GM21515 (cell line): ENCODE data around the gene MRPL51.
A peak's percentile ranks its signal among the peaks of the same experiment; 100 is the strongest.
"Not testable (repeated sequence)": the region's sequence is repeated elsewhere in the genome, so short reads cannot be mapped to it uniquely, and the experiment has no call there.

ENCODE experiments used
- ATAC-seq: cut with Tn5 transposase; IDR thresholded peaks from one replicate; pipeline ENCODE4 v1.9.1; 2021; ENCODE audit not compliant: unreplicated experiment

The MRPL51 gene

DNA sequence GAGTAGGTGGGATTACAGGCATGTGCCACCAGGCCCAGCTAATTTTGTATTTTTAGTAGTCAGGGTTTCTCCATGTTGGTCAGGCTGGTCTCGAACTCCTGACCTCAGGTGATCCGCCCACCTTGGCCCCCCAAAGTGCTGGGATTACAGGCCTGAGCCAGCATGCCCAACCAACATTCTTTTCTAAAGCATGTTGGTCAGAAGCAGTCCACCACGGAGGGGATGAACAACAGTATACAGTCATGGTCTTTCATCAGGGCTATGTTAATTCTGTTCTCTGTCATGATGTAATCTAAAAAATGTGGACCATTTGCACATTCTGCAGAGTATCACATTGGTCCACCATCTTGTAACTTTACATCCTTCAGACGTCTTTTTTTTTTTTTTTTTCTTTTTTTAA is 3.6 kb downstream of the MRPL51 start:
- ATAC-seq = no peak

DNA sequence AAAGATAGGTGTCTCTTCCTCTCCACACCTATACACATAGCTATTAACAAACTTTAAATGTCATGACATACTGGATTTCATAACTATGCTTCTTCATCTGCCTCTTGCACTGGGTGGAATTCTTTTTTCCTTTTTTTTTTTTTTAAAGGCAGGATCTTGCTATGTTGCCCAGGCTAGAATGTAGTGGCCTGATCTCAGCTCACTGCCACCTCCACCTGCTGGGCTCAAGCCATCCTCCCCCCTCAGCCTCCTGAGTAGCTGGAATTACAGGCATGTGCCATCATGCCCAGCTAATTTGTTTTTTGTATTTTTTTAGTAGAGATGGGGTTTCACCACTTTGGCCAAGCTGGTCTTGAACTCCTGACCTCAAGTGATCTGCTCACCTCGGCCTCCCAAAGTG is 4.8 kb downstream of the MRPL51 start:
- ATAC-seq = no peak

DNA sequence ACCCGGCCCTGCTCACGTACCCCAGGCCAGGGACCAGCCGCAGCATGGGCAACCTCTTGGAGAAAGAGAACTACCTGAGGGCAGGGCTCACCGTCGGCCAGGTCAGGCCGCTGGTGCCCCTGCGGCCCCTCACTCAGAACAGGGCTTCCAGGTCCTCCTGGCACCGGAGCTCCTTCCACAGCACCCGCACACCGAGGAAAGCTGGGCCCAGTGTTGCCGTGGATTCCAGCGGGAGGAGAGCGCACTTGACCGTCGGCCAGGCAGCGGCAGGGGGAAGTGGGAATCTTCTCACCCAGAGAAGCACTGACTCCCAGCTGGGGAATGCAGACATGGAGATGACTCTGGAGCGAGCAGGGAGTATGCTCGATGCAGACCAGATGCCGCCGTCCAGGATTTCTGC is 14.6 kb downstream of the MRPL51 start:
- ATAC-seq = no peak

DNA sequence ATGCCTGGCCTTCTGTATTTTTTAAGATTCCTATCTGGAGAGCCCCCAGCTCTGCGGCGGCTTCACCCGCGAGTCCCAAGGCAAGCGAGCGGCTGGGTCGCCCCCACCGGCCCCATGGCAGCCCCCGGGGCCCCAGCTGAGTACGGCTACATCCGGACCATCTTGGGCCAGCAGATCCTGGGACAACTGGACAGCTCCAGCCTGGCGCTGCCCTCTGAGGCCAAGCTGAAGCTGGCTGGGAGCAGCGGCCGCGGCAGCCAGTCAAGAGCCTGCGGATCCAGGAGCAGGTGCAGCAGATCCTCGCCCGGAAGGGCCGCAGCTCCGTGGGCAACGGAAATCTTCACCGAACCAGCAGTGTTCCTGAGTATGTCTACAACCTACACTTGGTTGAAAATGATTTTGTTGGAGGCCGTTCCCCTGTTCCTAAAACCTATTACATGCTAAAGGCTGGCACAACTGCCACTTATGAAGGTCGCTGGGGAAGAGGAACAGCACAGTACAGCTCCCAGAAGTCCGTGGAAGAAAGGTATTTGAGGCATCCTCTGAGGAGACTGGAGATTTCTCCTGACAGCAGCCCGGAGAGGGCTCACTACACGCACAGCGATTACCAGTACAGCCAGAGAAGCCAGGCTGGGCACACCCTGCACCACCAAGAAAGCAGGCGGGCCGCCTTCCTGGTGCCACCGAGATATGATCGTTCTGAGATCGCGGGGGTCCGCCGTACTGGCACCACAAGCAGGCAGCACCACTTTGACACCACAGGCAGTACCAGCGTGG is 15.3 kb downstream of the MRPL51 start:
- ATAC-seq = not testable (repeated sequence)

DNA sequence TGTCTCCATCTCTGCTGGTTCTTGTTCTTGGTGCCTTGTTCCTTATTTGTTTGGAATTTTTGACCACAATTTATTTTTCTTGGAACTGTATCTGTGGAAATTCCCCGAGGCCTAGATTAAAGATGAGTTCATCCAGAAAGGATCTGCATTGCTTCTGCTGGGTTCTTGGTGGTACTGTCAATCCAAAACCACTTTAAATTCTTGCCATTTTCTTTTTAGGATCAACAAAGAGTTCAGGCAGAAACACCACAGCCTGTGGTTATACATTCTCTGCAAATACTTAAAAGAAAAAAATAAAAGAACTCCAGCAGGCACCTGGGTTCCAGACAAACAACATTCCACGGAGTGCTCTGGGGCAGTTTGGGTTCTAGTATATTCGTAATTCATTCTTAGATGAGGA is 16.6 kb downstream of the MRPL51 start:
- ATAC-seq = no peak

DNA sequence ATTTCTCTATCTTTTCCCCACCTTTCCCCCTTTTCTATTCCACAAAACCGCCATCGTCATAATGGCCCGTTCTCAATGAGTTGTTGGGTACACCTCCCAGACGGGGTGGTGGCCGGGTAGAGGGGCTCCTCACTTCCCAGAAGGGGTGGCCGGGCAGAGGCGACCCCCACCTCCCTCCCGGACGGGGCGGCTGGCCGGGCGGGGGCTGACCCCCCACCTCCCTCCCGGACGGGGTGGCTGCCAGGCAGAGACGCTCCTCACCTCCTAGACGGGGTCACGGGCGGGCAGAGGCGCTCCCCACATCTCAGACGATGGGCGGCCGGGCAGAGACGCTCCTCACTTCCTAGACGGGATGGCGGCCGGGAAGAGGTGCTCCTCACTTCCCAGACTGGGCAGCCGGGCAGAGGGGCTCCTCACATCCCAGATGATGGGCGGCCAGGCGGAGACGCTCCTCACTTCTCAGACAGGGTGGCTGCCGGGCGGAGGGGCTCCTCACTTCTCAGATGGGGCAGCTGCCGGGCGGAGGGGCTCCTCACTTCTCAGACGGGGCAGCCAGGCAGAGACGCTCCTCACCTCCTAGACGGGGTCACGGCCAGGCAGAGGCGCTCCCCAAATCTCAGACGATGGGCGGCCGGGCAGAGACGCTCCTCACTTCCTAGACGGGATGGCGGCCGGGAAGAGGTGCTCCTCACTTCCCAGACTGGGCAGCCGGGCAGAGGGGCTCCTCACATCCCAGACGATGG is 17.7 kb downstream of the MRPL51 start:
- not testable (repeated sequence) for ATAC-seq

DNA sequence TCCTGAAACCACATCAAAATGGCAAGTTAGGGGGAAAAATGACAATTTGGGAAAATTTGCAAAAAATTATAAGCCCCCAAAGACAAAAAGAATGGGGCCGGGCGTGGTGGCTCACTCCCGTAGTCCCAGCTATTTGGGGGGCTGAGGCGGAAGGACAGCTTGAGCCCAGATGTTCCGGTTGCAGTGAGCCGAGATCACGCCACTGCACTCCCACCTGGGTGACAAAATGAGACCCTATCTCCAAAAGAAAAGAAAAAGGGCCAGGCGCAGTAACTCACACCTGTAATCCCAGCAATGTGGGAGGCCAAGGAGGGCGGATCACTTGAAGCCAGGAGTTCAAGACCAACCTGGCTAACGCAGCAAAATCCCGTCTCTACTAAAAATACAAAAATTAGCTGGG is 20.6 kb downstream of the MRPL51 start:
- no peak for ATAC-seq

DNA sequence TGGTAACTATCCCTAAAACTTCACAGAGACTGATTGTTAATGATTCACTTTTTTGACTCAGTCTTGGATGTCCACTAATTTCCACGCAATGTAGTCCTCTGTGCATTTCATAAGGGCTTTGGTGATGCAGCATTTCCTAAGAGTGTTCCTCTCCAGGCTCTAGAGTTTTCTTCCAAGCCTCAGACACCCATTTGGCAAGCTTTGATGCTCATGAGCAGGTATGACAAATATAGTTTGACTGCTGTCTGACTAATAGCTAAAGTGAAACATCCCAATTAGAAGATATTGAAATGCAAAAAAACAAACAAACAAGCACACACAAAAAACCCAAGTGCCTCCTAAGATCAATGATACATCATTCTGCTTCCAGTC is 21.1 kb downstream of the MRPL51 start:
- no peak for ATAC-seq

DNA sequence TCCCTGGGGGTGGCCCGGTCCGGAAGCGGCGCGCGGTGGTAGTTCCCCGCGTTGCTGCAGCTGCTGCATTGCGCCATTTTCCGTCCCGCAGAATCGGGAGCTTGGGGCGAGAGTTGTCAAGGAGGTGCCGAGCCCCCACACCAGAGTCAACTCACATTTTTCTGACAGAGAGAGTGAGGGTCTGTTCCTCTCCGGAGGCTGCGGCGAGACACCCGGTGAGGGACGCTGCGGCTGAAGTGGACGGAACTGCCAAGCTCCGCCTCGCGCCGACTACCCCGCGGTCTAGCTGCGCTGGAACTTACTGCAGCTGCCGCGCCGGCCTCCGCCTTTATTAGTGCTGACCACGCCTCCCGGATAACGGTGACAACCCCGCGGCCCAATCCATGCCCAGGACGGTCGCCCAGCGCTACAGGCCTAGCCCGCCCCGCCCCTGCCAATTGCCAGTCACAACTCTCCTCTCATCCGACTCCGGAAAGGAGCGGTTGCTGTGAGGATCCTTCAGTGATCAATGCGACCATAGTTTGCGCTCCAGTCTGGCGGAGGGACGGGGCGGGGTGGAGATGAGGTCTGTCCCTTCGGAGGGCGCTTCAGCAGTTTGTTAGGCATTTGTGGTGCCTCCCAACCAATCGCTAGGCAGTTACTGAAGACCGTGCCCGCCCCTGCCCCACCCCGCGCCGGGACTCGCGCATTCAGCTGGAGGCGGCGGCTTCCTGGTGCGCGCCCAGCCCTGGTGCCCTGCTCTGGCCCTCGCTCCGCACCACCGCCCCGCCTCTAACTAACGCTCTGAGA is 22.5 kb downstream of the MRPL51 start, which contains the start of gene VAMP1:
Gene VAMP1 (minus strand): TSS at position 303 of the 789 bp plus-strand sequence. CDS start 146 bp downstream, at position 157.
- peak; percentile 85 for ATAC-seq

DNA sequence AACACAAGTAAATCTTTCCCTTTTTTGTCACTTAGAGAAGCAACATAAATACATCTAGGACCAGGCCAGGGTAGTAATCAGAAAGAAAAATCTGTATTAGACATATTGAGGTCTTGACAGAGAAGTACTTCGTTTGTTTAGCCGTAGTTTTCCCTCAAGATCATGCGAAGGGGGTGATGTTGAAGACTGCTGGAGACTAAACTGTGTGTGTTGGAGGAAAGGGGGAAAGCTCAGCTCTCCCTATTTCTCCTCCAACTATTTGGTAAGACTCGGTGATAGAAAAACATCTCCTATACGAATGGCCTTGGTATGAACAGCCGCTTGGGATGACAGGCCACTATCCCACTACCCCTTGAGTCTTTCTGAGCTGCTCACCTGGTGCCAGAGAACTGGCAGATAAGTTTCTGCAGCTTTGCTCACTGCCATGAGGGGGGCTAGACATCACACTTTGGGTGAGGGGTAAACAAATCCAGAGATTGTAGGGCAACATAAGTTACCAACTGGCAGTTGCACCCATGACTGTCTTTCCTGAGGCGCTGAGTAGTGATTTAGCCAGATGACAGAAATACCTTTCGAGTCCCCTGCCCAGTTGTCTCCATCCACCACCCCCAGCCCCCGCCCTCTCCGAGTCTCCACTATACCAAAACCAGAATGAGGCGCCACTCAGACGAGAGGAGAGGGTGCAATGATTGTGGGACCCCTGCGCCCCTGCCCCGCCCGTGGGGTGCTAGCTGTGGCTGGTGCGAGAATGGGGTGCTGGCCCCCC is 23.3 kb downstream of the MRPL51 start:
- ATAC-seq = no peak

DNA sequence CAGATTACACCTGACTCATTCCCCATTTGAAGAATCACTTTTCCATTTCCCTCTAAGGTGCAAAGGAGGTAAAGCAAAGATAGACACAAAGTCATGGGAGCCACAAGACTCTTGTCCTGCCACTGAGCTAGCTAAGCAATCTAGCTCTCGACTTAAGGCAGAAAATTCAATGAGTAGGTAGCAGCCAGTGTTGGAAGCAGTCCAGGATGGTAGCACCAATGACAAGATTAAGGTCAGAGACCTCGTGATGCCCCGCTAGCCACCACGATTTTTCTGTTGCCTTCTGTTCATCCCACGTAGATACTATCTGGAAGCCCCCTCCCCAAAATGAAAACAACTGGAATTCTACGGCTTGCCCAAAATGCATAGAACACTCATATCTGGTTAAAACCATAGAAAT is 24.0 kb downstream of the MRPL51 start:
- no peak for ATAC-seq

DNA sequence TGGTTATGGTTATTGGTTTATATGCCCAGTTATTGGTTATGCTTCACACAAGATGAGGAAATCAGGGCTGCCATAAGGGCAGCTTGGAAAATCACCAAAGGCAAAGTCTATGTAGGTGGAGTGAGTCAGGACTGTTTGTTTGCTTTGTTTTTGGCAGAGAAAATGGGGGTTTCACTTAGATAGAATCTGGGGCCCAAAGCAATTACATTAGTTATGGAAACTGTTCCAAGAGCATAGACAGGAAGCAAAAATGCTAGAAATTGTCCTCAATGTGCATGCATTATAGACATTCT is 24.8 kb downstream of the MRPL51 start:
- no peak for ATAC-seq

DNA sequence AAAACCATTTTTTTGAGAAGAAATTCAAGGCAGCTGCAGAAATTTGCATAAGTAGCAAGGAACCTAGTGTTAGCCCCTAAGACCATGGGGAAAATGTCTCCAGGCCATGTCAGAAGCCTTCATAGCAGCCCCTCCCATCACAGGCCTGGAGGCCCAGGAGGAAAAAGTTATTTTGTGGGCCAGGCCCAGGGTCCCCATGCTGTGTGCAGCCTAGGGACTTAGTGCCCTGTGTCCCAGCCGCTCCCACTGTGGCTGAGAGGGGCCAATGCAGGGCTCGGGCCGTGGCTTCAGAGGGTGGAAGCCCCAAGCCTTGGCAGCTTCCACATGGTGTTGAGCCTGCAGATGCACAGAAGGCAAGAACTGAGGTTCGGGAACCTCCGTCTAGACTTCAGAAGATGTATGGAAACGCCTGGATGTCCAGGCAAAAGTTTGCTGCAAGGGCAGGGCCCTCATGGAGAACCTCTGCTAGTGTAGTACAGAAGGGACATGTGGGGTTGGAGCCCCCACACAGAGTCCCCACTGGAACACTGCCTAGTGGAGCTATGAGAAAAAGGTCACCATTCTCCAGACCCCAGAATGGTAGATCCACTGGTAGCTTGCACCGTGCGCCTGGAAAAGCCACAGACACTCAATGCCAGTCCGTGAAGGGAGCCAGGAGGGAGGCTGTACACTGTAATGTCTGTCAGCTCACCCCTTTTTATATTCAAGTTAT is 25.3 kb downstream of the MRPL51 start:
- ATAC-seq = not testable (repeated sequence)

DNA sequence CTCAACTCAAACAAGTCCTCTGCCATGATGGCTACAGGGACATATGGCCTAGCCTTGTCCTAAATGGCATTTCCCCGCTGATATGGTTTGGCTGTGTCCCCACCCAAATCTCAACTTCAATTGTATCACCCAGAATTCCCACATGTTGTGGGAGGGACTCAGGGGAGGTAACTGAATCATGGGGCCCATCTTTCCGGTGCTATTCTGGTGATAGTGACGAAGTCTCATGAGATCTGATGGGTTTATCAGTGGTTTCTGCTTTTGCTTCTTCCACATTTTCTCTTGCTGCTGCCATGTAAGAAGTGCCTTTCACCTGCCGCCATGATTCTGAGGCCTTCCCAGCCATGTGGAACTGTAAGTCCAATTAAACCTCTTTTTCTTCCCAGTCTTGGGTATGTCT is 26.3 kb downstream of the MRPL51 start:
- not testable (repeated sequence) for ATAC-seq

DNA sequence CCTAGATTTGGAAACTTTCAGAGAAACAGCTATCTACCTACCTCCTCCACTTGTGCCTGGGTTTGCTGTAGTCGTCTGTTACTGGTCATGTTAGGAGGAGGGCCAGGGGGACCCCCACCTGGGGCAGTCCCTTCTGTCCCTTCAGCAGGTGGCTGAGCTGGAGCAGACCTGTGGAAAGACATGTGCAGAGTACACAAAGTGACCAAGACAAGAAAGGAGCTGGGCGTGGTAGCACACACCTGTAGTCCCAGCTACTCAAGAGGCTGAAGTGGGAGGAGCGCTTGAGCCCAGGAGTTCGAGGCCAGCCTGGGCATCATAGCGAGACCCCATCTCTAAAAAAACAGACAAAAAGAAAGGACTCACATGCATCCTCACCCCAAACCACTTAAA is 26.9 kb downstream of the MRPL51 start:
- ATAC-seq = no peak

DNA sequence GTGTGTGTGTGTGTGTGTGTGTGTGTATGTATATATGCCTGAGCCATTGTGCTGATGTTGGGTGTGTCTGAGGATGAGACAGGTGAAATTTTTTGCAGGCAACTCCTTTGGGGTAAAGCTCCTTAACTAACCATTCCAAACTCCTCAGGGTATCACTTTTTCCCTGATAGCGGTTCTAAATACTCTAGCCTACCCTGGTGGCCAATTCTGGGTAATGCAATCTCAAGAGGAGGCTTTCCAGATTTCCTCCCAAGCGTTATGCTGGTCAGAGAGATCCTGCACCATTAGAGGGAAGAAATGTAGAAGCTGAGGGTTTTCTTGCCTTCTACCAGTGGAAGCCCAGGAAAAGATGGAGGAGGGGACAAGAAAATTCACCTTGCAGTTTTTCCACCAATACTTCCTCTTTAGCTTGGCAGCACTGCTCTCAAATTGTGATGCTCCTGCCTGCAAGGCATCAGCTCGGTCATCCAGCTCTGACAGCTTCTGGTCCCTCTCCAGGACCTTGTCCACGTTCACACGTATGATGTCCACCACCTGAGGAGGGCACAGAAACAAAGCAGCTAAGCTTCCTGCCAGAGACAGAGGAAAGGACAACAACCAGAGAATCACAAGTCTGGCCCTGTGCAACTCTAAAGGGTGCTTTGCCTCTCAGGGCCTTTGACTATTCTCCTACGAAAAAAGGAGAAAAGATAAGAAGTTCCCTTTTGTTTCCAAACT is 27.4 kb downstream of the MRPL51 start:
- ATAC-seq = no peak

DNA sequence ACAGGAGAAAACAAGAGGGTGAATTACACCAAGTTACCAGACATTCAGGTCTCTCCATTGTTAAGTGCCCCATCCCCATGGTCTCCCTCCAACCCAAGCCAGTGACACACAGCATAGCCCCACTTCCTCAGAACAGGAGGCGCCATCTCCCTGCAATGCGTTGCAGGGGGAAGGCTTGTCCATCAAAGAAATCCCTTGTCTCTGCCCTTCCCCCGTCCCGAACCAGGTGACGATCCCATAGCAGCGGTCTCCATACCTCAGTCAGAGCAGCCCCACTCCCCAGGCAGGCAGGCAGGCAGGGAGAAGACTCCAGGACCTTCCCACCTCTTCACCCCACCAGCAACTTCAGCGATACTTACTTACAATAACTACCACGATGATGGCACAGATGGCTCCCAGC is 28.5 kb downstream of the MRPL51 start:
- no peak for ATAC-seq

DNA sequence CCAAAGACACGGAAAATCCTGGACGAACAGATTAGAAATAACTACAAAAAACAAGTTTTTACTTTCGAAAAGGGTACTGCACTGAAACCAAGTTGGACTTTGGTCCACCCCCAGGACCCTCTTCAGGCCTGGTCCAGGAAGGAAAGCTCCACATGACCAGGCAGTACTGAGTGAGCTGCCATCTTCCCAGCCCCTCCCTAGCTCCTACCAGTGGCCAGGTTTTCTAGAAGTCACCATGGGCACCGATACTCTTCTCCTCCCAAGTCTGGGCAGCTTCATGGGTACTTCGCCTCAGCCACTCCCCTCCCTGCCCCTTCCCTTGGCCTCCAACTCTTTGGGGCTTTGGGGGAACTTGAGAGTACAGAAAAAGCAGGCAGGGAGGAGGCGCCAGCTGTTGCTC is 29.2 kb downstream of the MRPL51 start:
- ATAC-seq = no peak

DNA sequence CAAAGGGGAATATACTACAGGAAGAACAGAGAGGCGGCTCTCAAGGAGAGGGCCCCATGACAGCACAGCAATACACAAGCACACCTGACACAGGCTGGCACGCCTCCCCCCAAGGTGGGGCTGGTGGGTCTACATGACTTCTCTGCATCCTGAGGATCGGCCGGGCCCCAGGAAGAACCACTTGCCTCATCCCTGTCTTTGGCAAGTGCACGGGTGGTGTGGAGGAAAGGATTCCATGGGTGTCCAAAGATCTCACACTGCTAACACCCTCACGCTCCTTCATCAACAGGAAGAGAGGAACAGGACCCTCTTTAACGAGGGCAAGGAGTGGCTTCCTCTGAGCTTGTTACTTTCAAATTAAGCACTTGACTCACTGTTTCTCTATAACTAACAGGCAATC is 29.8 kb downstream of the MRPL51 start:
- ATAC-seq = no peak
